ENCODE results near the gene CLCA4. TPM values are rescaled to one million over a fixed set of nuclear protein-coding genes. Genes with fewer than 3 reads are reported as not detected.

The CLCA4 gene, protein sequence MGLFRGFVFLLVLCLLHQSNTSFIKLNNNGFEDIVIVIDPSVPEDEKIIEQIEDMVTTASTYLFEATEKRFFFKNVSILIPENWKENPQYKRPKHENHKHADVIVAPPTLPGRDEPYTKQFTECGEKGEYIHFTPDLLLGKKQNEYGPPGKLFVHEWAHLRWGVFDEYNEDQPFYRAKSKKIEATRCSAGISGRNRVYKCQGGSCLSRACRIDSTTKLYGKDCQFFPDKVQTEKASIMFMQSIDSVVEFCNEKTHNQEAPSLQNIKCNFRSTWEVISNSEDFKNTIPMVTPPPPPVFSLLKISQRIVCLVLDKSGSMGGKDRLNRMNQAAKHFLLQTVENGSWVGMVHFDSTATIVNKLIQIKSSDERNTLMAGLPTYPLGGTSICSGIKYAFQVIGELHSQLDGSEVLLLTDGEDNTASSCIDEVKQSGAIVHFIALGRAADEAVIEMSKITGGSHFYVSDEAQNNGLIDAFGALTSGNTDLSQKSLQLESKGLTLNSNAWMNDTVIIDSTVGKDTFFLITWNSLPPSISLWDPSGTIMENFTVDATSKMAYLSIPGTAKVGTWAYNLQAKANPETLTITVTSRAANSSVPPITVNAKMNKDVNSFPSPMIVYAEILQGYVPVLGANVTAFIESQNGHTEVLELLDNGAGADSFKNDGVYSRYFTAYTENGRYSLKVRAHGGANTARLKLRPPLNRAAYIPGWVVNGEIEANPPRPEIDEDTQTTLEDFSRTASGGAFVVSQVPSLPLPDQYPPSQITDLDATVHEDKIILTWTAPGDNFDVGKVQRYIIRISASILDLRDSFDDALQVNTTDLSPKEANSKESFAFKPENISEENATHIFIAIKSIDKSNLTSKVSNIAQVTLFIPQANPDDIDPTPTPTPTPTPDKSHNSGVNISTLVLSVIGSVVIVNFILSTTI
- not detected in 2 replicates for polyA plus RNA-seq

DNA sequence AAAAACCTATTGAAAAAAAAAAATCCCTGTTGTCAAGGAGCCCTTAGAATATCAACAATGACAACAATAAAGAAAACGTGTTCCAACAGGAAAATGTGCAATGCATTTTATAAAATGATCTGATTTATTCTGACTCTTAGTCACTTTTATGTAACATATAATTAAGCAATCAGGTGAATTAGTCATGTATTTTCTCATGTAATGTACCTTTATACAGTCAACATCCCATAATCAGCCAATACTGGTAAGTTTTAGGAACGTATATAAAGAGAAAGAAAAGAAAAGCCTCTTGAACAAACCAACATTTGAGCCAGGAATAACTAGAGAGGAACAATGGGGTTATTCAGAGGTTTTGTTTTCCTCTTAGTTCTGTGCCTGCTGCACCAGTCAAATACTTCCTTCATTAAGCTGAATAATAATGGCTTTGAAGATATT, at the start of gene CLCA4:
Gene CLCA4, plus strand, starts transcription at position 292 of the 435 bp plus-strand sequence. Its CDS starts 42 bp downstream, at position 334.

Other genes starting within 250 kb of the CLCA4 start
- gene ODF2L, start 150.8 kb upstream of the CLCA4 start, polyA plus RNA-seq, result 61.9 and 74.9 TPM in 2 replicates
- 0.05 TPM in 1 of 2 replicates, not detected in the other for gene CLCA2, start 122.9 kb upstream of the CLCA4 start, polyA plus RNA-seq
- not detected in 2 replicates for gene CLCA1, start 78.2 kb upstream of the CLCA4 start, polyA plus RNA-seq
- gene SH3GLB1, start 157.5 kb downstream of the CLCA4 start, polyA plus RNA-seq, result 25.3 and 26.6 TPM in 2 replicates

Measured in Purkinje cell (primary cell).